Natural killer cell treated with Interleukin-12 subunit alpha and Interleukin-12 subunit beta and Interleukin-15 and Interleukin-18, amount 100 ng/mL, for 72 hours (primary cell): Measurements from ENCODE around the gene STX2. TPM values are rescaled to one million over a fixed set of nuclear protein-coding genes. Genes with fewer than 3 reads are reported as not detected.

Source experiments
- ATAC-seq, 2 donors: fragments of 150-1000 bp; cut with Tn5 transposase in 1 of 2; sonication (Bioruptor Pico), chemical (Tn5 transposase) in 1 of 2; 2 replicates each; pipeline ENCODE4 v1.10.0; 2021
- DNase-seq: peaks from one replicate; pipeline ENCODE4 v3.0.0; 2022; ENCODE audit warnings: low spot score
- H3K27ac Mint-ChIP-seq, 2 donors: 1 replicate in 1 of 2; 2 replicates in 1 of 2; pipeline ENCODE4 v1.8.0; 2022; ENCODE audit warnings: mixed read lengths in 2 of 2, mild to moderate bottlenecking in 1 of 2, moderate library complexity in 1 of 2
- H3K27me3 Mint-ChIP-seq, 2 donors: 1 replicate in 1 of 2; 2 replicates in 1 of 2; pipeline ENCODE4 v1.8.0; 2022; ENCODE audit warnings: mixed read lengths in 2 of 2
- H3K36me3 Mint-ChIP-seq: one replicate; pipeline ENCODE4 v1.8.0; 2022; ENCODE audit warnings: mixed read lengths
- H3K4me1 Mint-ChIP-seq, 2 donors: 1 replicate in 1 of 2; 2 replicates in 1 of 2; pipeline ENCODE4 v1.8.0; 2022; ENCODE audit warnings: low read depth in 2 of 2, mixed read lengths in 2 of 2, mild to moderate bottlenecking in 1 of 2
- H3K4me3 Mint-ChIP-seq: one replicate; pipeline ENCODE4 v1.8.0; 2022; ENCODE audit warnings: mixed read lengths
- H3K9me3 Mint-ChIP-seq: 2 replicates; pipeline ENCODE4 v1.8.0; 2022; ENCODE audit warnings: mixed read lengths
- total RNA-seq, 2 donors: library from RNA; stranded (reverse); gene quantifications; one replicate each; pipeline ENCODE4 v1.2.3, GENCODE V29; 2022

Gene STX2
- total RNA-seq, 2 donors from 2014 or later = 9.0 to 16.4 TPM

DNA sequence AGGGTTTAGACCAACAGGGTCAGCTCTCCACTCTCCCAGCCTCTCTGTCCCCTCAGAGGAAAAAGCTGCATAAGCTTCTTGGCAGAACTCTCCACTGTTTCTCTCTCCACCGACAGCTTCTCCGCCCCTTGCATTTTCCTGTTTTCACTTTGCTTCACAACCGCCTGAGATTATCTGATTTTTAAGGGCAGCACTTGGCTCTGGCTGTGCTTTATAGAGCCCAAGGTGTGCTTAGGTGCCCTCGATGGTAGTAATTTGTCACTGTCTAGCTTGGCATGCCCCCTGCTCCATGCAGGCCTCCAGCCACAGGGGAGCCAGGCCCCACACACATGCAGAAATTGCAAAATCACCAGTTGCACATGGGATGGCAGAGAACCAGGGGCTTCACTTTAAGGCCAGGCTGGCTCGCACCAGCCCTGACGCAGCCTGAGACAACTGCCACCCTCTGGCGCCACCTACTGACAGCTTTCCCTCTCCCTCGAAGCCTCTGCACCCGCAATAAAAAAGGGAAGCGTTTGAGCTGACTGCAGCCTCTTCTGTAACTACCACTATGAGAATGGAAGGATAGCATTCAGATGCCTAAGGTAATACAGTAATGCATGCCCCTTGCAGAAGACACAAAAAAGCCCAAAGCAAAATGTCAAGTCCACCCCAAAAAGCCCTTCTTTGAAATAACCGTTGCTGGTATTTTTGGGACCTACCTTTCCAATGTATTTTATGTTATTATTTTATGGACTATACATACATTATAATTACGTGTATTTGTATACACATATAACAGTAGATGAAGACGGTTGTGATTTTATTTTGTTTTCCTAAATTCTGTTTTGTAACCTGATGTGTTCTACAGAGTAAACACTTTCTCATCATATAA, 90.9 kb downstream of the STX2 start:
- ATAC-seq (peak; percentile 64 to 68), DNase-seq (no peak)
- H3K9me3 Mint-ChIP-seq = no peaks in the 10 kb centered on the region
- H3K4me1 Mint-ChIP-seq = peaks cover 6 to 14% of the 10 kb centered on the region in 2 donors
- no peaks in the 10 kb centered on the region for H3K36me3 Mint-ChIP-seq
- no peak overlapping the region for H3K4me3 Mint-ChIP-seq
- H3K27me3 Mint-ChIP-seq = peaks cover 6 to 10% of the 10 kb centered on the region in 2 donors
- H3K27ac Mint-ChIP-seq = no peak overlapping the region

GRCh38 chr12:130746546-130746945, 92.5 kb downstream of the STX2 start:
- peak in 1 of 2 donors; percentile 38 for ATAC-seq
- Mint-ChIP-seq H3K9me3 (no peaks in the 10 kb centered on the region), H3K4me3 (no peak overlapping the region), H3K27me3 (peaks cover 14 to 16% of the 10 kb centered on the region in 2 donors), H3K27ac (no peak overlapping the region), H3K4me1 (peaks cover 6 to 14% of the 10 kb centered on the region in 2 donors), H3K36me3 (no peaks in the 10 kb centered on the region)
- DNase-seq = no peak

GRCh38 chr12:130745921-130746320, 93.1 kb downstream of the STX2 start:
- Mint-ChIP-seq H3K36me3 (no peaks in the 10 kb centered on the region), H3K27ac (no peak overlapping the region), H3K4me3 (no peak overlapping the region), H3K9me3 (no peaks in the 10 kb centered on the region), H3K4me1 (peaks cover 6 to 14% of the 10 kb centered on the region in 2 donors), H3K27me3 (peaks cover 14 to 16% of the 10 kb centered on the region in 2 donors)
- ATAC-seq = no peak
- DNase-seq = no peak

GRCh38 chr12:130744274-130744673, 94.8 kb downstream of the STX2 start:
- no peak for DNase-seq
- H3K27me3 Mint-ChIP-seq = peaks cover 17 to 23% of the 10 kb centered on the region in 2 donors
- no peak overlapping the region for H3K4me3 Mint-ChIP-seq
- no peak for ATAC-seq
- H3K4me1 Mint-ChIP-seq = peaks cover 6 to 14% of the 10 kb centered on the region in 2 donors
- no peak overlapping the region for H3K27ac Mint-ChIP-seq
- no peaks in the 10 kb centered on the region for H3K36me3 Mint-ChIP-seq
- H3K9me3 Mint-ChIP-seq = no peaks in the 10 kb centered on the region

- Mint-ChIP-seq H3K4me3 (no peak overlapping the region), H3K9me3 (no peaks in the 10 kb centered on the region), H3K27me3 (peaks cover 17 to 23% of the 10 kb centered on the region in 2 donors), H3K36me3 (no peaks in the 10 kb centered on the region), H3K4me1 (peaks cover 6 to 10% of the 10 kb centered on the region in 2 donors), H3K27ac (no peak overlapping the region)
- ATAC-seq = no peak
- DNase-seq = no peak
Measured at GRCh38 chr12:130743606-130744005, 95.4 kb downstream of the STX2 start.

DNA sequence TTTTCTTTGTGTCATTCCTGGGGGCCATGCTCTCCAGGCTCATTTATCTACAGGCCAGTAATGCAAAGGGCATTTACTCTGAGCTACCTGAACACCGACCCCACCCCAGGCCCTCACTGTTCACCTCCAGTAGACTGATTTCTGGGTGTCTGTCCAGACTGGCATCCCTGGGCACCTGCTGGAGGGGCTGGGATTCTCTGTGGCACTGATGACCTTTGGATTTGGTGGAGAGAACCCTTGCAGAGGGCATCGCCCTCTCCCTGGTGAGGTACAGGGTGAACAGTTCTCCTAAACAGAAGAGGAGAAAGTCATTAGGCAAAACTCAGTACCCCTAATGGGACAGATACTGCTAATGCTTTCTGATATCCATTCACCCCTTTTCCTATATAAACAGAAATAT, 95.9 kb downstream of the STX2 start:
- no peak overlapping the region for H3K4me3 Mint-ChIP-seq
- ATAC-seq = no peak
- no peaks in the 10 kb centered on the region for H3K9me3 Mint-ChIP-seq
- no peak overlapping the region for H3K27ac Mint-ChIP-seq
- H3K4me1 Mint-ChIP-seq = peaks cover 5 to 6% of the 10 kb centered on the region in 2 donors
- H3K27me3 Mint-ChIP-seq = peaks cover 16 to 22% of the 10 kb centered on the region in 2 donors
- H3K36me3 Mint-ChIP-seq = no peaks in the 10 kb centered on the region
- DNase-seq = no peak

DNA sequence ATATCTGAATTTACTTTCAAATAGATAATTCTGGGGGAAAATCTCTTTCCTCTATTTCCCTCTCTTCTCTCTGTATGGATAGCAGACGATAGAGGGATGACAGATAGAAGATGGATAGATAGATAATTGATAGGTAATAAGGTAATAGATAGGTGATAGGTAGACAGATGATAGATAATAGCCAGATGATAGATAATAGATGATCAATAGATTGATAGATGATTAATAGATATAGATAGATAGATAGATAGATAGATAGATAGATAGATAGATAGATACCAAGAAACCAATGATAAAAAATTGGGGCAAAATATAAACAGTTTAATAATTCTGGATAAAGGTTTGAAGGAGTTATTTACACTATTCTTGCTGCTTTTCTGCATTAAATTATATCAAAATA, 96.3 kb downstream of the STX2 start:
- H3K9me3 Mint-ChIP-seq = no peaks in the 10 kb centered on the region
- ATAC-seq (no peak), DNase-seq (no peak)
- H3K4me3 Mint-ChIP-seq = no peak overlapping the region
- H3K27me3 Mint-ChIP-seq = peaks cover 12 to 18% of the 10 kb centered on the region in 2 donors
- H3K27ac Mint-ChIP-seq = no peak overlapping the region
- no peaks in the 10 kb centered on the region for H3K36me3 Mint-ChIP-seq
- H3K4me1 Mint-ChIP-seq = peaks cover under 1 to 1% of the 10 kb centered on the region in 2 donors

- Mint-ChIP-seq H3K27ac (no peak overlapping the region), H3K27me3 (peaks cover 17% of the 10 kb centered on the region in 2 donors), H3K4me3 (no peak overlapping the region), H3K36me3 (no peaks in the 10 kb centered on the region), H3K4me1 (no peaks in the 10 kb centered on the region), H3K9me3 (no peaks in the 10 kb centered on the region)
- ATAC-seq (no peak), DNase-seq (no peak)
Measured at GRCh38 chr12:130742112-130742511, 96.9 kb downstream of the STX2 start.

Other genes starting within 250 kb of the STX2 start
- gene RIMBP2, start 123.0 kb downstream of the STX2 start, total RNA-seq = not detected
- 1,000 to 10,000 TPM; 1,073 to 1,486 TPM for gene RAN, start 32.8 kb upstream of the STX2 start, total RNA-seq
- gene ADGRD1, start 114.7 kb upstream of the STX2 start, total RNA-seq = not detected